ENCODE data around the gene ARHGEF18.
A peak's percentile ranks its signal among the peaks of the same experiment; 100 is the strongest.
"Not testable (repeated sequence)": the region's sequence is repeated elsewhere in the genome, so short reads cannot be mapped to it uniquely, and the experiment has no call there.

ARHGEF18 gene

GRCh38 chr19:7348587-7349230 is at the start of gene ARHGEF18:
Gene ARHGEF18 (plus strand): TSS chr19:7348937. CDS start chr19:7362891, 13,954 bp downstream.
- DNase-seq, result peak; percentile 28

- DNase-seq, result no peak
Observed at GRCh38 chr19:7301525-7301924, 47.2 kb upstream of the ARHGEF18 start.

- DNase-seq, result no peak
Observed at GRCh38 chr19:7303470-7303869, 45.3 kb upstream of the ARHGEF18 start.

GRCh38 chr19:7304200-7304599 is 44.5 kb upstream of the ARHGEF18 start:
- DNase-seq, result no peak

DNA sequence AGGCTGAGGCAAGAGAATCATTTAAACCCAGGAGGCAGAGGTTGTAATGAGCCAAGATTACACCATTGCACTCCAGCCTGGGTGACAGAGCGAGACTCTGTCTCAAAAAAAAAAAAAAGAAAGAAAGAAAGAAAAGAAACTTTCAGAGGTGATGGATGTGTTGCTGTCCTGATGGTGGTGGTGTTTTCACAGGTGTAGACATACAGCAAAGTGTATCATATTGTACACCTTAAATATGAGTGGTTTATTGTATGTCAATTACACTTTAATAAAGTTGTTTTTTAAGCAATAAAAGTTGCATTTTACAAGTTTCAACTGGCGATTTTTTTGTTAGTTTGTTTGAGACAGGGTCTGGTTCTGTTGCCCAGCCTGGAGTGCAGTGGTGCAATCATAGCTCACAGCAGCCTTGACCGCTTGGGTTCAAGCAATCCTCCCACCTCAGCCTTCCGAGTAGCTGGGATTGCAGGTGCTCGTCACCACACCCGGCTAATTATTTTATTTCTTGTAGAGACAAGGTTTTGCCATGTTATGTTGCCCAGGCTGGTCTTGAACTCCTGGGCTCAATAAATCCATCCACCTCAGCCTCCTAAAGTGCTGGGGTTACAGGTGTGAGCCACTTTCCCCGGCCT is 41.0 kb upstream of the ARHGEF18 start:
- DNase-seq, result no peak

- not testable (repeated sequence) for DNase-seq
Observed at GRCh38 chr19:7308327-7308726, 40.4 kb upstream of the ARHGEF18 start.

DNA sequence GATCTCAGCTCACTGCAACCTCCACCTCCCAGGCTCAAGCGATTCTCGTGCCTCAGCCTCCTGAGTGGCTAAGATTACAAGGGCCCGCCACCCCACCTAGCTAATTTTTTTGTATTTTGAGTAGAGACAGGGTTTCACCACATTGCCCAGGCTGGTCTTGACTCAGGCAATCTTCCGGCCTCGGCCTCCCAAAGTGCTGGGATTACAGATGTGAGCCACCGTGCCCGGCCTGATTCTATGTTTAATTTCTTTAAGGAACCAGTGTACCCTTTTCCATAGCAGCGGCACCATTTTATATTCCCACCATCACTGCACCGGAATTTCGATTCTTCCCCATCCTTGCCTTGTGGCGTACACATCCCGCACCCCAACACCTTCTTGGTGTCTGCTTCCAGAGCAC is 36.8 kb upstream of the ARHGEF18 start:
- DNase-seq, result no peak

DNA sequence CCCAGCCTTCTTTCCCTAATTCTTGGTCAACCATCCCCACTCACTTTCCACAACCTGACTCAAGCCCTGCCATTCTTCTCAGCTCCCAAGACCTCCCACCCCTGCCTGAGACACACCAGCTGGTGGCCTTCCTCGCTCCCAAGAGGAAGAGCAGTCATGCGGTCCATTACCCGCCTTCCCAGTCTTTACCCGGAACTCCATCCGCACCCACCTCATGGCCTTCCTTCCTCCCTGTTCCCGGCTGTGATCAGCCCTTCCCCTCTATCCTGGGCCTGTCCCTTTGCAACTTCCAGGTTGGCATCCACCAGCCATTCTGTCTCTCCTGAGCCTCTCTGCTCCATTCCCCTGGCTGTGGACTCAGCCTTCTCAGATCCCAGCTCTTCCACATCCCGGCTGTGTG is 35.9 kb upstream of the ARHGEF18 start:
- no peak for DNase-seq

DNA sequence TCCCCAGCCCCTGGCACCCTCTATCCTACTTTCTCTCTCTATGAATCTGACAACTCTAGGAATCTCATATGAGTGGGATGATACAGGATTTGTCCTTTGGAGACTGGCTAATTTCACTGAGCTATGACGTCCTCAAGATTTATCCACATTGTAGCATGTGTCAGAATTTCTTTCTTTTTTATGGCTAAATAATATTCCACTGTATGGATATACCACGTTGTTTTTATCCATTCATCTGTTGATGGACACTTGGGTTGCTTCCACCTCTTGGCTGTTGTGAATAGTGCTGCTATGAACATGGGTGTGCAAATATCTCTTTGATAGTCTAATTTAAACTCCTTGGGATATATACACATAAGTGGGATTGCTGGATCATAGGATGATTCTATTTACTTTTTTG is 30.6 kb upstream of the ARHGEF18 start:
- no peak for DNase-seq

DNA sequence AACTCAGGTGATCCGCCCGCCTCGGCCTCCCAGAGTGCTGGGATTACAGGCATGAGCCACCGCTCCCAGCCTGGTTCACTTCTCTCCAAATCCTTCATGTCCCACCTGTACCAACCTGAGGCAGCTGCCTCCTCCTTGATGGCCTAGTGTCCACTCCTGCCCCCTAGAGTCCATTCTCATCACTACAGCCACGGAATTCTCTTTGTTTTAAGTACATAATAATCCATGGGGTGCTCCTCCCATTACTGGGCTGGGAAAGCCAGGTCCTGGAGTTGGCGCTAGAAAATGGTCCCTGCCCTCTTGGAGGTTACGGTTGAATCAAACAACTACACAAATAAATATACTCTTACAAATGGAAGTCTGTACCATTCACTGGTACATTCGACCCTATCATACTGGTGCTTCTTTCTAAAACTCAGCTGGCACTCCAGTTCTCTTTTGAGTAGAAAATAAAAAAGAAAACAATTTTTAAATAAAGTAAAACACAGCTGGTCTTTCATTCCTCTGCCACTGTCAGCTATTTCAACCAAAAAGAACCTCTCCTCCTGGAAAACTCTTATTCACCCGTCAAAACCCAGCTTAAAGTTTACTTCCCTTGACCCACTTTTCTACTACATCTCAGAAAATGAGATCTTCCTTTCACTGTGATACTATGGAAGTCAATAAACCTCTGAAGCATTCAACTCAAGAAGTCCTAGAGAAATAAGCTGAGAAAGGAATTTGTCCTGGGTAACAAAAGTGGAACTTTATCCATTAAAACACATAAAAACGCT is 22.4 kb upstream of the ARHGEF18 start:
- peak in 1 of 2 experiments; percentile 26 for DNase-seq

DNA sequence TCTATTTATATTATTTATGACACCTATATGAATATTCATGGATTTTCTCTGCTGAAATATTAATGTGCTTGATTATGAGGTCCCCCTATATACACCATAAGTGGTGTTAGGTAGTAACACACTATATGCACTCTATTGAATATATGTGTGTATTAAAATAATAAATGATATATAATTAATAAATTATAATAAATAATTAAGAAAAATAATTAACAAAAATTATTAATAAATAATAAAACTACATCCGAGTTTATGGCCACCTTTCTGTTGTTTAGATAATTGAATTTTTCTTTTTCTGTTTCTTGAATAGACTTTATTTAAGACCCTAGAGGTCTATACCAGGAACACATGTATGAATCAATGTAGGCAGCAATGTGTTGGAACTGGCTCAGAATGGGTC is 20.9 kb upstream of the ARHGEF18 start:
- no peak for DNase-seq

- DNase-seq, result no peak
Observed at GRCh38 chr19:7328647-7329046, 20.1 kb upstream of the ARHGEF18 start.

DNA sequence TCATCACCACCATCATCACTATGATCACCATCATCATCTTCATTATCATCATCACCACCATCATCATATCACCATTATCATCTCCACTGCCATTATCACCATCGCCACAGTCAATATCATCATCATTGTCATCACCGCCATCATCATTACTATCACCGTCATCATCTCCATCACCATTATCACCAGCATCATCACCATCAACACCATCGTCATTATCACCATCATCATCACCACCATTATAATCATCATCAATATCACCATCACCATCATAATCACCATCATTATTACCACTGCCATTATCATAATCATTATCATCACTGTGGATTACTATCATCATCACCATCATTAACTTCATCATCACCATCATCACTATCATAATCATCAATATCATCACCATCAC is 17.3 kb upstream of the ARHGEF18 start:
- DNase-seq, result no peak

DNA sequence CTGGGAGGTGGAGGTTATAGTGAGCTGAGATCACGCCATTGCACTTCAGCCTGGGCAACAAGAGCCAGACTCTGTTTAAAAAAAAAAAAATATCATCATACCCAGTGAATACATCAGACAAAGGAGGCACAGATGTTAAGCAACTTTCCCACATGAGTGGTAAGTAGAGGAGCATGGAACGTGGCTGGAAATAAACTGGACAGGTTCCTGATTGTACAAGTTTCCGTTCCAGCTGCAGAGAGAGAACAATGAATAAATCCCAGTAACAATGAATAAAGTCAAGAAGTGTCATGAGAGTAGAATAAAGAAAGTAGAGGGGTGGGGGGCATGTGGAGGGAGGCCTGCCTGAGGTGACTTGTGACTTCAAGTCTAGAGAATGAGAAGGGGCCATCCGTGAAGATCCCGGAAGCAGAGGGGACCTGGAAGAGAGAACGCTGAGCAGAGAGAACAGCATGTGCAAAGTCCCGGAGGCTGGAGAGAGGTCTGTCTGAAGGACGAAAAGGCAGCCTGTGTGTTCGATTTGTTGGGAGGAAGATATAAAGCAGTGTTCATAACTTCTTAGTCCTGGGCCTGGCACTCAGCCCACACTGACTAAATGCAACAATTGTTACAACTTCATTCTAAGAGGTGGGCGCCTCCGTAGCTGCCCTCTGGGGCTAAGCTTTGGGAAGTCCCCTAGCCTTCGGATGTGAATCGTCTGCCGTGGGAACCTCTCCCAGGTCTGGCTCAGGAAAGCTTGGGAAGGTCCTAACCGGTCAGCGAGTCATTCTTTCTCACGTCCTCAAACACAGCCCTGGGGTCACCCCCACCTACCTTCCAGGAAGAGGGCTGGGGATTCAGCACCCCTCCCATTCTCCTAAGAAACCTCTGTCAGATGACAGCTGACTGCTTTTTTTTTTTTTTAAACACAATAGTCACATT is 15.3 kb upstream of the ARHGEF18 start:
- no peak for DNase-seq

- no peak for DNase-seq
Observed at GRCh38 chr19:7336321-7336973, 12.3 kb upstream of the ARHGEF18 start.

DNA sequence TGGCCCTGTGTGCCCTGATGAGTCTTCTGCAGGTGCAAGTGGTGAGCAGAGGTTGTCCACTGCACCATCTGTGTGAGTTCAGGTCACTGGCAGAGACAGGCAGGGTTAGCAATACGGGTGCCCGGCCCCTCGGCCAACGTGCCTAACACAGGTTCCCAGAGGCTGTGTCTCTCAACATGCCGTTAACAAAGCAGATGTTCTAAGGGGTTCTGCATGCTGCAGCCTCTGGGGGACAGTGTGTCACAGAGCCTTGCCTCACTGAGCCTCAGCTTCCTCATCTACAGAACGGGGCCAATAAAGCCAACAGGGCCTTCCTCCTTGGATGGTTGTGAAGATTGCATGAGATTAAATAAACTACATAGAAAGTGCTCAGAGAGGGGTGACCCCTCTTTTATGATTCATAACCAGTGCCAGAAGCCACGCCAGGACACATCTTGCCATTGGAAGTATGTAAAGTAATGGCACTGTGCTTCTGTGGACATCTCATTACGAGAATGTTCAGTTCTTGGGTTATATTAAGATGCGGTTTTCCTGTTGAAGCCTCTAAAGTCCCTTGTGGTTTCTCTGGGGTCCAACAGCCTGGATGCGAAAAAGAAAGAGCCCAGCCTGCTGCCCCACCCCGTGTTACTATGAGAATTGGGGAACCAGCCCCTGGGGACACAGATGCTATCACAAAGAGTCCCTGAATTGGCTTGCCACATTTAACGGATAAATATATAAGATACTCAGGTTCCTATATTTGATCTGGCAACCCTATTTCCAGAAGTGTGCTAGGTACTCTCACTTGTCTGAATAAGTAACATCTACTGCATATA is 11.2 kb upstream of the ARHGEF18 start:
- no peak for DNase-seq

DNA sequence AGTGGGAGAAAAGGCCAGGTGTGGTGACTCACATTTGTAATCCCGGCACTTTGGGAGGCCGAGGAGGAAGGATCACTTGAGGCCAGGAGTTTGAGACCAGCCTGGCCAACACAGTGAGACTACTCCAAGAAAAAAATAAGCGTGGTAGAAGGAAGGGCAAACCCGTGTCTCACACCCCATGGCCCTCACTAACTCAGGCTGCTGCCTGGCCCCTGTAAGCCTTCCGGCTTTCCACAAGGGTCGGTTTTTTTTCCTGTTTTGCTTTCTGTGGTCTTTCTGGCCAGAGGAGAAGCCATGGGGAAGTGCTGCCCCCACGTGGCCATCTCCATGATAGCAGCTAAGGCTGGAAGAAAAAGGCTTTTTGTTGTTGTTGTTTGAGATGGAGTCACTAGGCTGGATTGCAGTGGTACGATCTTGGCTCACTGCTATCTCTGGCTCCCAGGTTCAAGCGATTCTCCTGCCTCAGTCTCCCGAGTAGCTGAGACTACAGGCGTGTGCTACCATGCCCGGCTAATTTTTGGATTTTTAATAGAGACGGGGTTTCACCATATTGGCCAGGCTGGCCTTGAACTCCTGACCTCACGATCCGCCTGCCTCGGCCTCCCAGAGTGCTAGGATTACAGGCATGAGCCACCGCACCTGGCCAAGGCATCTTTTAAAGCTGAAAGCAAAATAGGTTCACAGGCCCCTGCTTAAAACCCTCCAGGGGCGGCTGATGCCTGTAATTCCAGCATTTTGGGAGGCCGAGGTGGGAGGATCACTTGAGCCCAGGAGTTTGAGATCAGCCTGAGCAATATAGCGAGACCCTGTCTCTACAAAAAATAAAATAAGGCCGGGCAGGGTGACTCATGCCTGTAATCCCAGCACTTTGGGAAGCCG is 7.5 kb upstream of the ARHGEF18 start:
- DNase-seq, result peak; percentile 81 to 88

DNA sequence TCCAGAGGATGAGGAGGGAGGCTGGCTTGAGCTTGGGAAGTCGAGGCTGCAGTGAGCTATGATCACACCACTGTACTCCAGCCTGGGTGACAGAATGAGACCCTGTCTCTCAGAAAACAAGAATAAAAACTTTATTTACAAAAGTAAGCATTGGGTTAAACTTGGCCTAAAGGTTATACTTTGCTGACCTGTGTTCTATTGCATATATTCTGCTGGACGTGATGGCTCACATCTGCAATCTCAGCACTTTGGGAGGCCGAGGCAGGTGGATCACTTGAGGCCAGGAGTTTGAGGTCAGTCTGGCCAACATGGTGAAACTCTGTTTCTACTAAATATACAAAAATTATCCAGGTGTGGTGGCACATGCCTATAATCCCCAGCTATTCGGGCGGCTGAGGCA is 6.6 kb upstream of the ARHGEF18 start:
- DNase-seq, result no peak

DNA sequence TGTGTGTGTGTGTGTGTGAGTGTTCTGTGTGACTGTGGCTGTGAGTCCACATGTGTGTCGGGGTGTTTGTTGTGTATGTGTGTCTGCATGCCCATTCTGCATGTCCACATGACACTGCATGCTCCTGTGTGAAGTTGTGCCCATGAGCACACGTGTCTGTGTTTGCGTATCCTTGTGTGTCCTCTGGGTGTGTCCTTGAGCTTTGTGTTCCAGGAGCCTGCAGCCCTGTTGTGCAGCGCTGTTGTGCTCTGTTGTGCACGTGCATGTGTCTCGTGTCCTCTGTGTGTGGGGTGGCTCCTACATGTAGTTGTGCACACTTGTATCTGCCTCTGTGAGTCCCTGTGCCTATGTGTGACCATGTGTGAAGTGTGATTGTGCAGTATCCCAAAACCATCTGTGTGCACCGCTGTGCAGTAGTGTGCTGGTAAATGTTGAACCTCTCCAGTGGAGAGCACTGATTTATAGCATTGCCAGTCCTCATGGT is 2.2 kb upstream of the ARHGEF18 start:
- no peak for DNase-seq

GRCh38 chr19:7346997-7347396 is 1.7 kb upstream of the ARHGEF18 start:
- not testable (repeated sequence) for DNase-seq
